ENCODE results near the gene CPB2.

Gene CPB2

DNA sequence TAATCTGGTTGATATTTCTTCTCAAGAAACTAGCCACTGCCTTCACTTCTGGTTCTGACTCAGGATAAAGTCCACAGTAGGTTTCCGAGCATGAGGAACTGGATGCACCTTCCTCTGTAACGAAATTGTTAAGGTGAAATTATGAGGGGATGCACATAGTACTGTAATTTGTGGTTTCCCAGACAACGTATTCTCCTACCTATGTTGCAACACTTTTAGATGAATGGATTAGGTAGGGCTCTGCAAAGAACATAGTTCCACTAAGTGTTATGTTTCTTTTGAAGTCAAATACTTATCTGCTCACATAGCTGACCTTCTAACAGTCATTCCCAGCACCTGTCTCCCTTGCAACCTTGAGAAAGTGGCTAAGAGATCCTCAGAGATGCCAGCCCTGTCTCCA, 46.6 kb downstream of the CPB2 start (continued):
- TF ChIP-seq, protein P1, sequence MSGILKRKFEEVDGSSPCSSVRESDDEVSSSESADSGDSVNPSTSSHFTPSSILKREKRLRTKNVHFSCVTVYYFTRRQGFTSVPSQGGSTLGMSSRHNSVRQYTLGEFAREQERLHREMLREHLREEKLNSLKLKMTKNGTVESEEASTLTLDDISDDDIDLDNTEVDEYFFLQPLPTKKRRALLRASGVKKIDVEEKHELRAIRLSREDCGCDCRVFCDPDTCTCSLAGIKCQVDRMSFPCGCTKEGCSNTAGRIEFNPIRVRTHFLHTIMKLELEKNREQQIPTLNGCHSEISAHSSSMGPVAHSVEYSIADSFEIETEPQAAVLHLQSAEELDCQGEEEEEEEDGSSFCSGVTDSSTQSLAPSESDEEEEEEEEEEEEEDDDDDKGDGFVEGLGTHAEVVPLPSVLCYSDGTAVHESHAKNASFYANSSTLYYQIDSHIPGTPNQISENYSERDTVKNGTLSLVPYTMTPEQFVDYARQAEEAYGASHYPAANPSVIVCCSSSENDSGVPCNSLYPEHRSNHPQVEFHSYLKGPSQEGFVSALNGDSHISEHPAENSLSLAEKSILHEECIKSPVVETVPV (CRISPR knock-in tag; IDR thresholded peaks at IDR 0.05) = no peak
- TF ChIP-seq ARNTL (CRISPR knock-in tag; IDR thresholded peaks at IDR 0.05; ENCODE audit: borderline replicate concordance, low read depth) = no peak
- TF ChIP-seq ISL1 (CRISPR knock-in tag; IDR thresholded peaks at IDR 0.05) = no peak
- no peak for TF ChIP-seq TCF4 (CRISPR knock-in tag; IDR thresholded peaks at IDR 0.05; ENCODE audit: borderline replicate concordance)
- no peak for TF ChIP-seq ESRRG (CRISPR knock-in tag; IDR thresholded peaks at IDR 0.05)

GRCh38 chr13:46057256-46058015, 47.4 kb downstream of the CPB2 start:
- no peak for TF ChIP-seq CREB5 (CRISPR knock-in tag; IDR thresholded peaks at IDR 0.05; ENCODE audit: low read depth)
- TF ChIP-seq TOX (CRISPR knock-in tag; IDR thresholded peaks at IDR 0.05; ENCODE audit: borderline replicate concordance) = no peak
- TF ChIP-seq ISL1 (CRISPR knock-in tag; IDR thresholded peaks at IDR 0.05) = no peak
- no peak for TF ChIP-seq RARB (CRISPR knock-in tag; IDR thresholded peaks at IDR 0.05)
- no peak for TF ChIP-seq TSHZ2 (CRISPR knock-in tag; IDR thresholded peaks at IDR 0.05)
- no peak for TF ChIP-seq CSDC2 (CRISPR knock-in tag; IDR thresholded peaks at IDR 0.05)
- no peak for TF ChIP-seq ZNF70 (CRISPR knock-in tag; IDR thresholded peaks at IDR 0.05)
- no peak for ATAC-seq

DNA sequence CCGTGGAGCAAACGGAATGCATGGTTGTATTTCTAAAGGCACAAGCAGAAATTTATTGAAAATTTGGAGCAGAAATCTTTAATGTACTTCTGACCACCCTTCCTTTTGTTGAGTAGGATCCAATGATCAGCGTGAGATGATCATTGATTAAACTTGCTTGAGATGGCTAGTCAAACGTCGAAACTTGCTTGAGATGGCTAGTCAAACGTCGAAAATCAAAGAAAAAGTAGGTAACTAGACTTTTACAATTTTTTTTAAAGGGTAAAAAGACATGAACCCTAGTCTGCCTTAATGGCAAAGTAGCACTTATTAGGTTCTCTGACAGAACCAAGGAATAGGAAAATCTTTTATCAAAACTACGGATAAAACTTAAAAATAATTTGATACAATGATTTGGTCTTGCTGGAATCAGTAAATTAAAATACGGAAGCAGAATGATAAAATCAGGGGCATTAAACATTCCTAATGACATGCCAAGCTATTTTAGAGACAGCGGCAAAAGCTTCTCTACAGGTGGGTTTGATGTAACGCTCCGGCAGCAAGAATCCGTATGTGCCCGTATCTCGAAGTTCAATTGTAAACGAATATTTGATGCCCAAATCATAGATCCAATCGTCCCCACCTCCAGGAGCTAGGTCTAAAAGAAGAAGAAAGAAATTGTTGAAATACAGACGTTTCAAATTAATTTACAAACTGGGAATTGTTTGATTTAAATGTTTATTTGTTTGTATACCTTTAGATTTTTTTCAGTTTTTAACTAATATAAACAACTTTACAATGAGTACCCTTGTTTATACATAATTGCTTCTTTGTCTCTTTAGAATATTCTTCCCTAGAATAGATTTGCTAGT, 51.4 kb downstream of the CPB2 start:
- no peak for TF ChIP-seq ISL1 (CRISPR knock-in tag; IDR thresholded peaks at IDR 0.05)
- no peak for TF ChIP-seq ARNTL (CRISPR knock-in tag; IDR thresholded peaks at IDR 0.05; ENCODE audit: borderline replicate concordance, low read depth)
- no peak for TF ChIP-seq BACH2 (CRISPR knock-in tag; IDR thresholded peaks at IDR 0.05; ENCODE audit: borderline replicate concordance)
- TF ChIP-seq ZFP30 (CRISPR knock-in tag; IDR thresholded peaks at IDR 0.05) = no peak
- TF ChIP-seq GLIS3 (CRISPR knock-in tag; IDR thresholded peaks at IDR 0.05) = no peak
- TF ChIP-seq ESRRG (CRISPR knock-in tag; IDR thresholded peaks at IDR 0.05) = no peak
- TF ChIP-seq ZNF8 (CRISPR knock-in tag; IDR thresholded peaks at IDR 0.05) = no peak
- TF ChIP-seq PPARA (CRISPR knock-in tag; IDR thresholded peaks at IDR 0.05; ENCODE audit: borderline replicate concordance) = no peak
- TF ChIP-seq TOX (CRISPR knock-in tag; IDR thresholded peaks at IDR 0.05; ENCODE audit: borderline replicate concordance) = no peak
- no peak for TF ChIP-seq ZNF565 (CRISPR knock-in tag; conservative IDR thresholded peaks at IDR 0.05; ENCODE audit: low read depth)
- TF ChIP-seq, protein P1 (CRISPR knock-in tag; IDR thresholded peaks at IDR 0.05) = no peak
- no peak for TF ChIP-seq ZC3H10 (CRISPR knock-in tag; IDR thresholded peaks at IDR 0.05)
- no peak for TF ChIP-seq CREB5 (CRISPR knock-in tag; IDR thresholded peaks at IDR 0.05; ENCODE audit: low read depth)
- no peak for TF ChIP-seq ZFP3 (CRISPR knock-in tag; IDR thresholded peaks at IDR 0.05)
- no peak for TF ChIP-seq CSDC2 (CRISPR knock-in tag; IDR thresholded peaks at IDR 0.05)
- TF ChIP-seq, protein P2, sequence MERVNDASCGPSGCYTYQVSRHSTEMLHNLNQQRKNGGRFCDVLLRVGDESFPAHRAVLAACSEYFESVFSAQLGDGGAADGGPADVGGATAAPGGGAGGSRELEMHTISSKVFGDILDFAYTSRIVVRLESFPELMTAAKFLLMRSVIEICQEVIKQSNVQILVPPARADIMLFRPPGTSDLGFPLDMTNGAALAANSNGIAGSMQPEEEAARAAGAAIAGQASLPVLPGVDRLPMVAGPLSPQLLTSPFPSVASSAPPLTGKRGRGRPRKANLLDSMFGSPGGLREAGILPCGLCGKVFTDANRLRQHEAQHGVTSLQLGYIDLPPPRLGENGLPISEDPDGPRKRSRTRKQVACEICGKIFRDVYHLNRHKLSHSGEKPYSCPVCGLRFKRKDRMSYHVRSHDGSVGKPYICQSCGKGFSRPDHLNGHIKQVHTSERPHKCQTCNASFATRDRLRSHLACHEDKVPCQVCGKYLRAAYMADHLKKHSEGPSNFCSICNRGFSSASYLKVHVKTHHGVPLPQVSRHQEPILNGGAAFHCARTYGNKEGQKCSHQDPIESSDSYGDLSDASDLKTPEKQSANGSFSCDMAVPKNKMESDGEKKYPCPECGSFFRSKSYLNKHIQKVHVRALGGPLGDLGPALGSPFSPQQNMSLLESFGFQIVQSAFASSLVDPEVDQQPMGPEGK (CRISPR knock-in tag; IDR thresholded peaks at IDR 0.05; ENCODE audit: borderline replicate concordance) = no peak

More for the DNA sequence above, 51.4 kb downstream of the CPB2 start:
- no peak for ATAC-seq
